ENCODE measurements around the gene OLFML2A.

OLFML2A gene

DNA sequence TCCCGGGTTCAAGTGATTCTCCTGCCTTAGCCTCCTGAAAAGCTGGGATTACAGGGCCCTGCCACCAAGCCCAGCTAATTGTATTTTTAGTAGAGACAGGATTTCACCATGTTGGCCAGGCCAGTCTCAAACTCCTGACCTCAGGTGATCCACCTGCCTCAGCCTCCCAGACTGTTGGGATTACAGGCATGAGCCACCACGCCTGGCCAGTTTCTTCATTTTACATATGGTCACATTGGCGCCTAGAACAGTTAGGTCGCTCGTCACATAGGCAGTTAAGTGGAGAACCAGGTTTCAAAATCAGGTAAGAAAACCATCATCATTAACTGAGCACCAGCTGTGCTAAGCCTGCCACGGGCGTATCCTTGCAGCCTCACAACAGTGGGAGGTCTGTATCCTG, 36.1 kb downstream of the OLFML2A start:
- in situ Hi-C loops (cut with MboI; ENCODE audit: low pct_unique_long_range_greater_than_20kb, low sequenced_read_pairs, unreplicated experiment), result no loop called here
- no peak for DNase-seq (ENCODE audit: low spot score)
- TF ChIP-seq, protein P1, sequence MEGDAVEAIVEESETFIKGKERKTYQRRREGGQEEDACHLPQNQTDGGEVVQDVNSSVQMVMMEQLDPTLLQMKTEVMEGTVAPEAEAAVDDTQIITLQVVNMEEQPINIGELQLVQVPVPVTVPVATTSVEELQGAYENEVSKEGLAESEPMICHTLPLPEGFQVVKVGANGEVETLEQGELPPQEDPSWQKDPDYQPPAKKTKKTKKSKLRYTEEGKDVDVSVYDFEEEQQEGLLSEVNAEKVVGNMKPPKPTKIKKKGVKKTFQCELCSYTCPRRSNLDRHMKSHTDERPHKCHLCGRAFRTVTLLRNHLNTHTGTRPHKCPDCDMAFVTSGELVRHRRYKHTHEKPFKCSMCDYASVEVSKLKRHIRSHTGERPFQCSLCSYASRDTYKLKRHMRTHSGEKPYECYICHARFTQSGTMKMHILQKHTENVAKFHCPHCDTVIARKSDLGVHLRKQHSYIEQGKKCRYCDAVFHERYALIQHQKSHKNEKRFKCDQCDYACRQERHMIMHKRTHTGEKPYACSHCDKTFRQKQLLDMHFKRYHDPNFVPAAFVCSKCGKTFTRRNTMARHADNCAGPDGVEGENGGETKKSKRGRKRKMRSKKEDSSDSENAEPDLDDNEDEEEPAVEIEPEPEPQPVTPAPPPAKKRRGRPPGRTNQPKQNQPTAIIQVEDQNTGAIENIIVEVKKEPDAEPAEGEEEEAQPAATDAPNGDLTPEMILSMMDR (IDR thresholded peaks at IDR 0.05; ENCODE audit: extremely low read depth, insufficient read depth, missing control alignments), result no peak

DNA sequence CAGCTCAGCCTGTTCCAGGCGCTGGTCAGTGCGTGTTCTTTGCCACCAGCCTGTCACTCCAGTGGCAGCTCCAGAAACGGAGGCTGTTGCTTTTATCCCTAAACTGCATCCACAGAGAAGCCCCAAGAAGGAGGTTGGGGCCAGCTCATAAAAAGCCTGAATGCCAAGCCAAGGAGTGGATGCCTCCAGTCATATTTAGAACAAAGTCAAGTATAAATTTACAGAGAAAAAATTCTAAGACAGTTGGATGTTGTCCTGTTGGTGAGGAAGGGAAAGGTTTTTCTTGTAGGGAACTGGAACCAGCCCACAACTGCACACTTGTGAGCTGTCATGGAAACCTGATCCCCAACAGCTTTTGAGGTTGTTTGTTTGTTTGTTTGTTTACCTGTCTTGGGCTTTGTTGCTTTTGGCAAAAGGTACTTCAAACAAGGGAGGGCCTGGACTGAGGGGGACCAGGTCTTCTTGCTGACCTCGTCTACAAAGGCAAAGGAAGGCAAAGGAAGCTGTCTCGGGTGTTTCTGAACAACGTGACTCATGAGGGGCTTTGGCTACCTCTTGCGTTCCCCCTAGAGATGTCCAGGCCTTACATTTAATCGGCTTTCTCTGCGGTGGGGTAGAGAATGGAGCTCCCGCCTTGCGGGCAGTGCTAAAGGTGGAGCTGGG, 36.7 kb downstream of the OLFML2A start:
- no peak for DNase-seq (ENCODE audit: low spot score)
- TF ChIP-seq, protein P1 (IDR thresholded peaks at IDR 0.05; ENCODE audit: extremely low read depth, insufficient read depth, missing control alignments), result no peak
- in situ Hi-C loops (cut with MboI; ENCODE audit: low pct_unique_long_range_greater_than_20kb, low sequenced_read_pairs, unreplicated experiment), result no loop called here

DNA sequence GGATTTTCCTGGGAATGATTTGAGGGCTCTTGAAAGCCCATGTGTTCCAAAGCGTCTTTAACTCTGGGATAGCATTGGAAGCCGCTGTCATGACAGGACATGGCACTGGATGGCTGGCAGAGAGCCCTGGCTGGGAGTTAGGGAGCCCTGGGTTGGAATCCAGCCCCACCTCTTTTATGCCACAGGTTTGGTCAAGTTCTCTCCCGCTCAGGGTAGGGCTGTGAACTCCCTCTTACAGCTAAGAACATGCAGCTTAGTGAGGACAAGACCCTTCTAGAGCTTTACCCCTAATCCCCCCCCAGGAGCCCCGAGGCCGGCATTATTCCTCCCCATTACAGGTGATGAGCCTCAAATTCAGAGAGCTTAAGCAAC, 37.2 kb downstream of the OLFML2A start:
- TF ChIP-seq, protein P1 (IDR thresholded peaks at IDR 0.05; ENCODE audit: extremely low read depth, insufficient read depth, missing control alignments), result no peak
- in situ Hi-C loops (cut with MboI; ENCODE audit: low pct_unique_long_range_greater_than_20kb, low sequenced_read_pairs, unreplicated experiment), result no loop called here
- no peak for DNase-seq (ENCODE audit: low spot score)

DNA sequence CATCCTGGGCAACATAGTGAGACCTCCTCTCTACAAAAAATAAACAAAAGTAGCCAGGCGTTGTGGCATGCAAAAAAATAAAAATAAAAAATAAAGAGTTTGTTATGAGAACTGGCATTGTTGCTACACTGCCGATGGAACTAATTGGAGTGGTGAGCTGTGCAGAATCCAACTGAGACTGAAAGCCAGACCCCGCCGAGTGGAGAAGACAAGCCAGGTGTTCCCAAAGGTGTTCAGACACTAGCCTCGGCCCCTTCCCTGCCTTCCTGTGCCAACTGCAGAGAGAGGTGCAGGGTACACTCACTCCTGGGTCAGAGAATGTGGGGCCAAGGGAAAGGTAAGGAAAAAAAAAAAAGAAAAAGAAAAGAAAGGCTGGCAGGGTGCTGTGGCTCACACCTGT, 38.7 kb downstream of the OLFML2A start:
- DNase-seq (ENCODE audit: low spot score), result no peak
- TF ChIP-seq, protein P1 (IDR thresholded peaks at IDR 0.05; ENCODE audit: extremely low read depth, insufficient read depth, missing control alignments), result no peak
- in situ Hi-C loops (cut with MboI; ENCODE audit: low pct_unique_long_range_greater_than_20kb, low sequenced_read_pairs, unreplicated experiment), result no loop called here

DNA sequence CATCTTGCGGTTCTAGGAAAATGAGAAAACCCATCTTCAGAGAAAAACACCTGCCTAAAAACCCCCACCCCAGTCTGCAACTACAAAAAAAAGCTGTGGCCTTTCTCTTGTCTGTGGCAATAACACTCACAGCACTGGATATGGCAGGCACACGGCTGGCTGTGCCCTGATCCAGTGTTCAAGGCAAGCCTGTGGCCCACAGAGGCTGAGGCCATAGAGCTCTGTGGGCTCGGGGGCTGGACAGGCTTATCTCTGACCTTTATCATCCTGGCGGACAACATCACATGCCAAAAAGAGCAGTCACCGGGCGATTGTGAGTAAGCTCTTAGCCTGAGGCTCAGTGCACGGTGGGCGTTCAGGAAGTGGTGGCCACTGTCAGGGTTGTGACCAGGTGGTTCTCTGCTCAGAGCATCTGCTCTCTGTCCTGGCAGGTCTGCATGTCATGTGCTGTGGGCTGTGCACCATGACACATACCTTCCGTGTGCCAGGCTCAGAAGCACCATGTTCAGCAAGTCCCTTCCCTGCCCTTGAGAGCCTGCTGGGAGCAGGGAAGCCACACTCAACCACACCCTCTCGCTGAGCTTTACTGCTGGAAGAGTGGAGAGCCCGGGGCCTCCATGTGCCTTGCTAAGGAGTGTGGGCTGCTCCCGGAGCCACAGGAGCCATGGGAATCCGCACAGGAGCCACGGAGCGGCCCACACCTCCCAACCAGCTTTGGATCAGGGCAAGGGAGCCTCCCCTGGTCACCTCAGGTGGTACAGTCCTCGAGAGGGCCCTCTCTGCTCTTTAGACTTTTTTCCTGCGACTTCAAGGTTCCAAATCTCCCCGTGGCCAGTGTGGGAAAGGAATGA, 41.7 kb downstream of the OLFML2A start:
- in situ Hi-C loops (cut with MboI; ENCODE audit: low pct_unique_long_range_greater_than_20kb, low sequenced_read_pairs, unreplicated experiment), result no loop called here
- no peak for DNase-seq (ENCODE audit: low spot score)
- TF ChIP-seq, protein P1 (IDR thresholded peaks at IDR 0.05; ENCODE audit: extremely low read depth, insufficient read depth, missing control alignments), result no peak

DNA sequence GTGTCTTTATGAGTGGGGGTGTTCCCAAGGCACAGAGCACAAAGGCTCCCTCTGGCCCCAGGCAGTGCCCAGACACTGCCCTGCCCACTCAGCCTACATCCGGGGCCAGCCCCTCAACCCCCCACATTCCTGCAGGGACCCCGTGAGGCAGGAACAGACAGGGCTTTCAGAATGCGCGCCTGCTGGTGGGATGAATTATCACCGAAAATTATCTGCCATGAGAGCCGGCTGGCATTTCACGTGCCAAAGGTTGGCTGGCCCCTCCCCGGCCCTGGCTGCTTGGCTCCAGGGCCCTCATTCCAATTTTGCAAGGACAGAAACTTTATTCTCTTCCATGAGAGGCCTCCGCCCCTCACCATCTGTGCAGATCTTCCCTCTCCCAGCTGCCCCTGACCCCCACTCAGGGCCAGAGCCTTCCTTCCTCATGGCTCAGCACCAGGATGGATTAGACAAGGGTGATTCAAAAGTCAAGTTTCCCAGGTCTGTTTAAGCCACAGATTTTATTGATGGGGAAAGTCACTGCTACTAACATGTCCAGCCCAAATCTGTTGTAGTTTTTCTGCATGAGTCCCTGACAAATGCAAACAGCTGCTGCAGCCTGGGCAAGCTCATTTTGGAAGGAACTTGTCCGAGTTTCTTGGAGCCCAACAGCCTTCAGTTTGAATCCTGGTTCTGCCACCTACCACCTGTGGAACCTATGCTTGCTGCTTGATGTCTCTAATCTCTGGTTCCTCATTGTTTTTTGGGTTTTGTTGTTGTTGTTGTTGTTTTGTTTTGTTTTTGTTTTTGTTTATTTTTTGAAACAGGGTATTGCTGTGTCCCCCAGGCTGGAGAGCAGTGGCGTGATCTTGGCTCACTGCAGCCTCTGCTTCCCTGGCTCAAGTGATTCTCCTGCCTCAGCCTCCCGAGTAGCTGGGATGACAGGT, 44.0 kb downstream of the OLFML2A start:
- in situ Hi-C loops (cut with MboI; ENCODE audit: low pct_unique_long_range_greater_than_20kb, low sequenced_read_pairs, unreplicated experiment), result no loop called here
- TF ChIP-seq, protein P1 (IDR thresholded peaks at IDR 0.05; ENCODE audit: extremely low read depth, insufficient read depth, missing control alignments), result no peak
- DNase-seq (ENCODE audit: low spot score), result no peak

All from GM13977 (cell line).